GM18511 (cell line): ENCODE results near the gene SEPTIN8.

Source experiments
- ATAC-seq: cut with Tn5 transposase; IDR thresholded peaks from one replicate; pipeline ENCODE4 v1.9.1; 2021; ENCODE audit warnings: mild to moderate bottlenecking, moderate library complexity; ENCODE audit not compliant: unreplicated experiment

SEPTIN8 gene

GRCh38 chr5:132785365-132785764 lies 8.3 kb upstream of the SEPTIN8 start:
- ATAC-seq: no peak

GRCh38 chr5:132782101-132782500 lies 5.1 kb upstream of the SEPTIN8 start:
- no peak for ATAC-seq

GRCh38 chr5:132781029-132781428 lies 4.0 kb upstream of the SEPTIN8 start:
- no peak for ATAC-seq

GRCh38 chr5:132780577-132780976 lies 3.5 kb upstream of the SEPTIN8 start:
- no peak for ATAC-seq

DNA sequence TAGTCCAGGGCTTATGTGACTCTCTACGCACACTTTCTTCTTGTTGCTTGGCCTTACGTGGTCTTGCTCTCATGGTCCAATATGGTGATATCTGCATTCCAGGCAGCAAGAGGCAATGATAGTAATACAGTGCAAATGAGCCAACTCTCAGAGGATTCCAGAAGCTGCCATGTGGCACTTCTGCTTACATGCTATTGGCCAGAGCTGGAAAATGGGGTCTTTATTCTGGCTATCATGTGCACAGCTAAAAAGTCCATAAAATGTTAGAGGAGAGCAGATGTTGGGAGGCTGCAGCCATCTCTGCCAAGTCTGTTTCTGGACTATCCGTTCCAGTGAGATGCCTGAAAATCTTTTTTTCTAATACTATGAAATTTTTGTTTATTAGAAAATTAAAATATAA lies 2.9 kb upstream of the SEPTIN8 start:
- no peak for ATAC-seq

DNA sequence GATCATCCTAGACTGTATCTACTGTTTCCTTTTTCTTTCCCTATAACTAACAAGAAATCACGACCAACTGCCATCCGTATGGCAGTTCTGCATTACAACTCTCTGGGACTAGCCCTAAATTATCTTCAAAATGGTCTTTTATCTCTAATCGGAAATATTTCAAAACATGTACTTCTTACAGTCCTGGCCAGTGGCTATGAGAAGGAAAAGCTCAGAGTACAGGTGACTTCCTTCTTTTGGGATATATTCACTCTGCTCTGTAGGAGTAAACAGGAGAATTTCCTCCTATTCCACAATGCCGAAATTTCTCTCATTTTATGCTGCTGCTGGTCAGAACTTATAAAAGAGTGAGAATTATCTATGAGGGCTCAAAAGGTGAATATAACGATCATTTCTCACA lies 1.8 kb upstream of the SEPTIN8 start:
- no peak for ATAC-seq

GRCh38 chr5:132778129-132778528 lies 1.1 kb upstream of the SEPTIN8 start:
- no peak for ATAC-seq

GRCh38 chr5:132776938-132777208 lies 166 bp downstream of the SEPTIN8 start:
- no peak for ATAC-seq

DNA sequence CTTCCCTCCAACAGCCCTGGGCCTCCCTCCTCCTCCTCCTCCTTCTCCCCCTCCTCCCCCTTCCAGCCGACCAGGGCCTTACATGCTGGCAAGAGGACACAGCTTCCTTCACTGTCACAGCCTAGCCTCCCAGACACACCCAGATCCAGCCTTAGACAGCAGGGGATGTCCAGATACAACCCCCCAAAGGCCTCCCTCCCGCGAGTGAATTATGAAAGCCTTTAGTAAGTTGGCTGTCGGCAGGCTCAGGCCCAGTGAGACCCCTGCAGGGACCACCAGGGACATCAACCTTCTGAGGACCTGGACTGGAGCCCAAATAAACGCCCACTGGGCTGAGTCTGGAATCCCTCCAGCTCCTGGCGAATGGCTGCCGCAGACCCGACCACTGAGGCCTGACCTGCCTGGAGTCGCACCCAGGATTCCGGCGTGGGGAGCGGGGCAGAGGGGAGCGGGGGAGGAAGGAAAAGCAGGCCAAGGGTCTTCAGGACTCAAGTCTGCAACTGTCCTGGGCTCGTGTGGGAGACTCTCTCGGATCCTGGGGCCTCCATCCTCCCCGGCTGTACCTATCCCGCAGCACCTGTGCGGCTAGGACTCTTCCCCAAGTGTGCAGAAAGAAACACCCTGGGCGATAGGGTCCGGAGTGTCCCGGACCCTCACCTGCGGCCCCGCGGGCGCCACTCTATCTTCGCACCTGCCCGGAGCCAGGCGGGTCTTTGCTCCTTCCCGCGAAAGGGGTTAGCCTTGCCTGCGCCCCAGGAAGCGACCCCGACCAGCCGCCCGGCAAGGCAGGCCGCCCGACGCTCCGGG lies 705 bp downstream of the SEPTIN8 start:
- ATAC-seq: no peak

DNA sequence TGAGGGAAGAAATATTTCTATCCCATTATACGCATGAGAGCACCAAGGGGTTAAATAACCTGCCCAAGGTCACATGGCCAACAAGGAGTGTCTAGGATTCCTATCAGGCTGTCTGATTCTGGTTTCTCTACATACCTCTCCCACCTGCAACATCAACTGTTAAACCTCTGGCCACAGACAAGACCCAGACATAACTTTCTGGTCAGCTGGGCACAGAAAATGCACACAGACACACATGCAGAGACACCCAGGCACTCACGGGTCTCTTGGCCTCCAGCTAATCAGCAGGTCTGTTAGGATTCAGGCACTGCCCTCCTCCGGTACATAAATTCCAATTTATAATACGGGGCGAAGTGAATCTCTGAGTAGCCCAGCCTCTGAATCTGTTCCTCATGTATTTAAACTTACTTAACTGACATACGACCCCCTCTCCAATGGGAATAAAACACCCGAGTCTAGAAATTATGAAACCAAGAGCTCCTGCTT lies 1.5 kb downstream of the SEPTIN8 start:
- no peak for ATAC-seq

GRCh38 chr5:132774896-132775295 lies 2.1 kb downstream of the SEPTIN8 start:
- ATAC-seq: no peak

DNA sequence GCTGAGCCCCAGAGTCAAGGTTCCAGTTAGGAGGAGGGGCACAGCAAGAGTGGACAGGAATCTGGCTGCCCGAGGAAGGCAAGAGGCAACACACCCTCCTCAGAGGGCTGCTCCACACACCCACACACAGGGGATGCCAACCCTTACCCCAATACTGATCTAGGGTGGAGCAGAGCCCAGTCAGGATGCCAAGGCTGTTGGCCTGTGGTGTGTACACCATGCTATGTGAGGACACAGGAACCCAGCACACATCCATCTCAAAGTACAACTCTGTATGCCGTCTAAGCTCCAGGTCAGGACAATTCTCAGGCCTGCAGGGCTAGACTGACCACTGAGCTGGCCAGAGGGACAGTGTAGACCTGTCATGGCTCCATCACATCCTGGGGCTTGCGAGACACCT lies 2.6 kb downstream of the SEPTIN8 start:
- ATAC-seq: no peak

DNA sequence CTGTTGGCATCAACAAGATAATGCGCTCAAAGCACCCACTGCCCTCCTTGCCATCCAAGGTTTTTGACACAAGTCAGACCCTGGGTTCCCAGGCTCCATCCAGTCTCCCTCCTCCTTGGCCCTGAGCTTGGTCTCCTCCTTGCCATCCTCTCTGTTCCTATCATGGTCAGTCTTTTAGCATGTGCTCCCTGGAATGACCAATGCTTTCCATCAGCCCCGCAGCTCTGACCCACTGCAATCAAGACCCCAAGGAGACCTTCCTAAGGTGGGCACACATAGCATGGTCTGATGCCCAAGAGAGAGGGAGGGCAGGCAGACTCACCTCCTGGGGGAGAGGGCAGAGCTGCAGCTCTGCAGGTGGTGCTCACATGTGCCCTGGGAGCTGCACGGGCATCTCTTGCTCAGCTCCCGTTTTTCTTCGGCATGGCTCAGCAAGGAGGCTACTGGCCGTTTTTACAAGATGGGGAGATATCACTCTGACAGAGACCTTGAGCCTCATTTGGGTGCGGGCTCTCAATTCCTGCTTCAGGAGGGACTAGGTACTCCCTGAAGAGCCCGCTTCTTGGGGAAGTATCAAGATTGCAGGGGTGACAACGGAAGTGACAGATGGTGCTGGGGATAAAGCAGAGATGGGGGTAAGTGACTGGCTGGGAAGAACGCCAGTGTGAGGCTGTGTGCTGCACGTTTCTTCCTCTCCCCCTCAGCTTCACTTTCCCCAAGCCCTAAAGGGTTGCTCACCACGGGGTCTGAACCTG lies 3.3 kb downstream of the SEPTIN8 start:
- ATAC-seq: no peak

GRCh38 chr5:132773114-132773513 lies 3.9 kb downstream of the SEPTIN8 start:
- ATAC-seq: no peak

GRCh38 chr5:132772291-132773070 lies 4.6 kb downstream of the SEPTIN8 start:
- ATAC-seq: no peak

DNA sequence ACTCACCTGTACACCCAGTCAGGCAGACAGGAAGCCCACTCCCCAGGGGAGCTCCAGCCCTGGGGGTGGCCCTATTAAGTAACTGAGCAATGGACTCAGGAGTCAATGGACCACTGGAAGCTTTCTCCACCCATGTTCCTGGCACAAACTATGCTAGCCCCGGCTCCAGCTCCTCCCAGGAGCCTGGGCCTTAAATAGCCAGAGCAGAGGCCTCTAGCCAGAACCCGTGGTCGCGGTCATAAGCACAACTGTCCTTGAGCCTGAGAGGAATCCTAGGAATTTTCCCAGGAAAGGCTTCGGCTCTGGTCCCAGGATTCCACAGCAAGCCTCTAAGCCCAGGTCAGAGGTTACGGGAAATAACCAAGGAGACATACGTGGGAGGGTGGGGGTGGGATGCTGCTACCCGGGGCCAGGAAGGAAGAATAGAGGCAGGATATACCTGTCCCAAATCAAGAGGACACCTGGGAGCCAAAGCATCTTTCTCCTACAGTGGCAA lies 5.5 kb downstream of the SEPTIN8 start:
- no peak for ATAC-seq

DNA sequence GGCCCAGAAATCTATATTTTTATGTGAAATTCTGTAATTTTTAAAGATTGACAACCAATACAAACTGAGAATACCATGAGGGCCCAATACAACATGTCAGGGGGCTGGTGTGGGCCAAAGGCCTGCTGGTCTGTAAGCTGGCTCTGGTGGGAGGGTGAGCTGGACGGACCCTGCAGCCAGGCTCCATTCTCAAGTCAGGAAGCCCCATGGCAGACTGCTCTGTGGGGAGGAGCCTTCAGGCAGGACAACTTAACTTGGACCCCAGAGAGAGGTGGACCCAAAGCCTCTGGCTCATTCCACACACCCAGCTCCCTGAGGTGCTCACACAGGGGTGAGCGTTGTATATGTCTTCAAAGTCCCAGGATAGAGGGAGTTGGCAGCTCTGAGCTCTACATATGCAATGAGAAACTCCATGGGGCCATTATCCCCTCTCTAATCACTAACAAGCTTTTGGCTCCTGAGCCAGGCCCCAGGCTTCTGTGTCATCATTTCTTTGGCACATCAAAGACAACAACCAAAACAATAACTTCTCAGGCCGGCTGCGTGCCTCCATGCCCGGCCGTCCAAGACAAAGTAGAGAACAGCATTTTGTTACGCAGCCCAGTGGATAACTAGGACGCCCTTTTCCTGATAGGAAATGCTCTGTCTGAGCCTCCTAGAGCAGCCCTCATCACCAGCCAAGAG lies 6.4 kb downstream of the SEPTIN8 start:
- ATAC-seq: no peak

- no peak for ATAC-seq
These were observed 8.6 kb downstream of the SEPTIN8 start for GRCh38 chr5:132768485-132768868.

DNA sequence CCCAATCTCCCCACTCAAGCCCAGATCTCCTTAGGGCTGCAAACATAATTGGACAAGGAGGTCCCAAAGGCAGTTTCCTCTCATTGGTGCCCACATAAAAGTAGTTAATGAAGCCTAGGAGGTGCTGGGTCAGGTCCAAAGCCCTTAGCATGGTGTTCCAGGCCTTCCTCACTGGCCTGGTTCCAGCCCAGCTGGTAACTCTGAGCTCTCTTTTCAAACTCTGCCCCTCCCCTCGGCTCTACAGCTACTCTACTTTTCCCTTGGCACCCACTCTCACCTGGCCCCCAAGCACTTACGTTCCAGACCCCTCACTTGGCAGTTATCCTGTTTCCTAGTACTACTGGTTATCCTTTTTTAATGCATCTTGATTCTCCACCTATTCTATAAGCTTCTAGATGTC lies 9.9 kb downstream of the SEPTIN8 start:
- no peak for ATAC-seq

DNA sequence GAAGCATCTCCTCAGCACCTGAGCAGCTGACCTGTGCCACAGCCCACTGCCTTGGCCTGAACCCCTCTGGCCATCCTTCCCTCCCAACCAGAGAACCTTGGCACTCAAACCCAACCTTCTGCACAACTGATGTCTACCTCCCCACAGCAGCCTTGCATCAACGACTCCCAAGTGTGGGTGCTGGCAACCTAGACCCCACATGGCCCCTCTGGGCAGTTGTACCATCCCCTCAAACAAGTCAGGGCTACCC lies 10.3 kb downstream of the SEPTIN8 start:
- no peak for ATAC-seq
